ENCODE measurements around the gene SUSD5. TPM values are rescaled to one million over a fixed set of nuclear protein-coding genes. Genes with fewer than 3 reads are reported as not detected.

The SUSD5 gene
- total RNA-seq, 1 donor from 2014 or later, result 2.0 TPM

DNA sequence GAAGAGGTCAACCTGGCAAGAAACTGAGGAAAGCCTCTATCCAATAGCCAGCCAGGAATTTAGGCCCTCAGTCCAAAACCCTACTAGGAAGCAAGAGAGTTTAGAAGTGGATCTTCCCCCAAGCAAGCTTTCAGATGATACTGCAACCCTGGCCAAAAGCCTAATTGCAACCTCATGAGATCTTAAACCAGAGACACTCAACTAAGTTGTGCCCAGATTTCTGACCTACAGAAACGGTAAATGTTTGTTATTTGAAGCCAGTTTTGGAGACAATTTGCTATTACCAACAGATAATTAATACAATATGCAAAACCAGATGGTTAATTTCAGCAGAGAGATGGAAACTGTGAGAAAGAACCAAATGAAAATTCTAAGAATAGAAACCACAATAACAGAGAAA is 21.7 kb upstream of the SUSD5 start:
- peaks cover 1% of the 10 kb centered on the region for H3K27me3 Mint-ChIP-seq (ENCODE audit: unreplicated experiment)
- no peaks in the 10 kb centered on the region for H3K36me3 Mint-ChIP-seq (ENCODE audit: unreplicated experiment)
- H3K4me1 Mint-ChIP-seq (ENCODE audit: low read depth, unreplicated experiment), result no peaks in the 10 kb centered on the region
- no peaks in the 10 kb centered on the region for H3K9me3 Mint-ChIP-seq (ENCODE audit: unreplicated experiment)
- H3K4me3 Mint-ChIP-seq (ENCODE audit: unreplicated experiment), result no peak overlapping the region
- H3K27ac Mint-ChIP-seq (ENCODE audit: unreplicated experiment), result no peak overlapping the region
- DNase-seq, result no peak
- TF ChIP-seq, protein P1, sequence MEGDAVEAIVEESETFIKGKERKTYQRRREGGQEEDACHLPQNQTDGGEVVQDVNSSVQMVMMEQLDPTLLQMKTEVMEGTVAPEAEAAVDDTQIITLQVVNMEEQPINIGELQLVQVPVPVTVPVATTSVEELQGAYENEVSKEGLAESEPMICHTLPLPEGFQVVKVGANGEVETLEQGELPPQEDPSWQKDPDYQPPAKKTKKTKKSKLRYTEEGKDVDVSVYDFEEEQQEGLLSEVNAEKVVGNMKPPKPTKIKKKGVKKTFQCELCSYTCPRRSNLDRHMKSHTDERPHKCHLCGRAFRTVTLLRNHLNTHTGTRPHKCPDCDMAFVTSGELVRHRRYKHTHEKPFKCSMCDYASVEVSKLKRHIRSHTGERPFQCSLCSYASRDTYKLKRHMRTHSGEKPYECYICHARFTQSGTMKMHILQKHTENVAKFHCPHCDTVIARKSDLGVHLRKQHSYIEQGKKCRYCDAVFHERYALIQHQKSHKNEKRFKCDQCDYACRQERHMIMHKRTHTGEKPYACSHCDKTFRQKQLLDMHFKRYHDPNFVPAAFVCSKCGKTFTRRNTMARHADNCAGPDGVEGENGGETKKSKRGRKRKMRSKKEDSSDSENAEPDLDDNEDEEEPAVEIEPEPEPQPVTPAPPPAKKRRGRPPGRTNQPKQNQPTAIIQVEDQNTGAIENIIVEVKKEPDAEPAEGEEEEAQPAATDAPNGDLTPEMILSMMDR (IDR thresholded peaks at IDR 0.05; ENCODE audit: partially characterized antibody, unreplicated experiment), result no peak

DNA sequence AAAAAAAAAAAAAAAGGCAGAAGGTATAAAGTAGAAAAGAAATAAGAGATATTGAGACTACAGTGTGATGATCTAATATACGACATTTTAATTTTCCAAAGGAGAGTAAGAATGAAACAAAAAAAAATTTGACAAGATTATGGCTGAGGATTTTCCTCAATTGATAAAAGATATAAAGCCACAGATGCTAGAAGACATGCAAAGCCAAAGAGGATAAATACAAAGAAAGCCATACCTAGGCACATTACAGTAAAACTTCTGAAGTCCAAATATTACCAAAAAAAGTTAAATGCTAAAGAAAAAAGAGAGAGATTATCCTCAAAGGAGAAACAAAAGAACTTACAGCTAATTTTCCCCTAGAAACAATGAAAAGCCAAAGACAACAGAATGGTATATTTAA is 20.3 kb upstream of the SUSD5 start:
- Mint-ChIP-seq H3K27me3 (ENCODE audit: unreplicated experiment) (peaks cover 1% of the 10 kb centered on the region), H3K4me3 (ENCODE audit: unreplicated experiment) (no peak overlapping the region), H3K9me3 (ENCODE audit: unreplicated experiment) (no peaks in the 10 kb centered on the region), H3K27ac (ENCODE audit: unreplicated experiment) (no peak overlapping the region), H3K36me3 (ENCODE audit: unreplicated experiment) (no peaks in the 10 kb centered on the region), H3K4me1 (ENCODE audit: low read depth, unreplicated experiment) (no peaks in the 10 kb centered on the region)
- TF ChIP-seq, protein P1 (IDR thresholded peaks at IDR 0.05; ENCODE audit: partially characterized antibody, unreplicated experiment), result no peak
- no peak for DNase-seq

DNA sequence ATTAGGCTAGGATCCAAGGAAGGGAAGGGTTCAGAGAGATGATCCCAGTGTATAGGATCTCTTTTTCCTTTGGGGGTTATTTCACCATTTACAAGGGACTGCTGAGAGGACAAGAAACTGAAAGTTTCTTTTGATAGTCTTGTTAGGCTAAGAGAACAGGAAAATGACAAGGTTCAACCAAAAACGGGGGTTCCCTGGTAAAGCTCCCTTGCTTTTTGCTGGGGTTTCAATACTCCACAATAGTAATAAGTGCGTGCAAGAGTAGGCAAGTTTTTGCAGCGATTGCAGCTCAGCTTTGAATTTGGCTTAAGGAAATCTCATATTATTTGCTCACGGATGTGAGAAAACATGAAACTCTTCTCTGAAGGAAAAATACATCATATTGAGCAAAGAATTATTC is 18.8 kb upstream of the SUSD5 start:
- Mint-ChIP-seq H3K4me1 (ENCODE audit: low read depth, unreplicated experiment) (no peaks in the 10 kb centered on the region), H3K27me3 (ENCODE audit: unreplicated experiment) (peaks cover 1% of the 10 kb centered on the region), H3K36me3 (ENCODE audit: unreplicated experiment) (no peaks in the 10 kb centered on the region), H3K9me3 (ENCODE audit: unreplicated experiment) (no peaks in the 10 kb centered on the region), H3K4me3 (ENCODE audit: unreplicated experiment) (no peak overlapping the region), H3K27ac (ENCODE audit: unreplicated experiment) (no peak overlapping the region)
- DNase-seq, result no peak
- TF ChIP-seq, protein P1 (IDR thresholded peaks at IDR 0.05; ENCODE audit: partially characterized antibody, unreplicated experiment), result no peak

DNA sequence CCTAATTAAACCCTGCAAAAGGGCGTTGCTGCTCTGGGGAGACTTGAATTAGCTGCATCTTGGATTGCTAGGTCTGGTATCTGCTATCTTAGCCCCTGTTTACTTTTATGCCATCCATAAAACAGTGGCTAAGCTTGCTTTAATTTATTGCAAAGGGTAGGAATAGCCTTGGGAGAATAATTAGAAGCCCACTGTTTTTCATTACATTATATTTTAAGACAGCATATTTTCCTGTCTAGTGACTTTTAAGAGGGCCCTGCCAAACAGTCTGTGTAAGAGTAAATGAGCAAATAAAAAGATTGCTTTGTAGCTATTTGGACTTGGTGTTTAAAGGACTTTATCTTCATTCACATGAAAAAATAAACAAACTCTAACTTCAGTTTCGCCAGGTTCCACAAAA is 17.4 kb upstream of the SUSD5 start:
- TF ChIP-seq, protein P1 (IDR thresholded peaks at IDR 0.05; ENCODE audit: partially characterized antibody, unreplicated experiment), result no peak
- Mint-ChIP-seq H3K27ac (ENCODE audit: unreplicated experiment) (no peak overlapping the region), H3K4me3 (ENCODE audit: unreplicated experiment) (no peak overlapping the region), H3K9me3 (ENCODE audit: unreplicated experiment) (no peaks in the 10 kb centered on the region), H3K36me3 (ENCODE audit: unreplicated experiment) (no peaks in the 10 kb centered on the region), H3K4me1 (ENCODE audit: low read depth, unreplicated experiment) (no peaks in the 10 kb centered on the region), H3K27me3 (ENCODE audit: unreplicated experiment) (peaks cover 1% of the 10 kb centered on the region)
- DNase-seq, result no peak

DNA sequence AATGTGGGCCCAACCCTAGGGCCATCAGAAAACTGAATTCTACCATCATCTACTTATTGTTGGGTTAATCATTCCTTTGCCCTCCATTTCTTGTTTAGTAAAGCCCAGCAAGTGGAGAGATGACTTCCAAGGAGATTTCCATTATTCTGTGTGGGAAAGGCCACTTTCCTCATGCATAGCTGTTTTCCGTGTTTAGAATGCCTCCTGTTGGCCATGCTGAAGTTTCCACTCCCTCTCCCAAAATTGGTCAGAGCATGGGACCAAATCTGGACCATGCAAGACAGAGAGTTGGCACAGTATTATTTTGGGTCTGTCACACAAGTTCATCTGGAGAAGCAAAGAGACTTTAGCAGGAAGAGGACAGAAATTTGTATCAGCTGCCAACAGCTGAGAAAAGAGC is 15.3 kb upstream of the SUSD5 start:
- Mint-ChIP-seq H3K27me3 (ENCODE audit: unreplicated experiment) (peaks cover 1% of the 10 kb centered on the region), H3K4me3 (ENCODE audit: unreplicated experiment) (no peak overlapping the region), H3K36me3 (ENCODE audit: unreplicated experiment) (no peaks in the 10 kb centered on the region), H3K27ac (ENCODE audit: unreplicated experiment) (no peak overlapping the region), H3K9me3 (ENCODE audit: unreplicated experiment) (no peaks in the 10 kb centered on the region), H3K4me1 (ENCODE audit: low read depth, unreplicated experiment) (no peaks in the 10 kb centered on the region)
- TF ChIP-seq, protein P1 (IDR thresholded peaks at IDR 0.05; ENCODE audit: partially characterized antibody, unreplicated experiment), result no peak
- no peak for DNase-seq

Data from glutamatergic neuron (in vitro differentiated cells).